CD4-positive, alpha-beta T cell treated with Interleukin-12 subunit alpha and Interleukin-12 subunit beta, for 1 hour (primary cell): ENCODE results near the gene SLC25A34.

Experiments used
- DNase-seq: peaks from one replicate; pipeline ENCODE4 v3.0.0-alpha.2; 2020

The SLC25A34 gene

DNA sequence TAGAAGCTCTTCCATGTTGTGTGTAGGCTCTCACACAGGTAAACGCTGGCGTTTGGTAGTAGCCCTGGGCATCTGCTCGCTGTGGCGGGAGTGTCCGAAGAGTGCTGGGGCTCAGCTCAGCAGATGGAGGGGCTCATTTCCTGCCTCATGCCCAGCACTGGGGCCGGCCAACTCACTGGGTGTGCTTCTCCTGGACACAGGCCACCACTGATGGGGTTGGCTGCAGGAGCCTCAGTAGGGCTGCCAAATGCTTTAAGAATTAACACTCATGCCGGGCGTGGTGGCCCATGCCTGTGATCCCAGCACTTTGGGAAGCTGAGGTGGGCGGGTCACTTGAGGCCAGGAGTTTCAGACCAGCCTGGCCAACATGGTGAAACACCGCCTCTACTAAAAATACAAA, 50.5 kb downstream of the SLC25A34 start:
- DNase-seq, result no peak

GRCh38 chr1:15788624-15789301, 52.7 kb downstream of the SLC25A34 start:
- DNase-seq, result no peak
